ENCODE measurements around the gene KIRREL3.

Gene KIRREL3

GRCh38 chr11:126870021-126870420 is 130.5 kb downstream of the KIRREL3 start:
- no peak for DNase-seq (ENCODE audit: low read depth)

GRCh38 chr11:126868741-126869140 is 131.8 kb downstream of the KIRREL3 start:
- DNase-seq (ENCODE audit: low read depth) = no peak

GRCh38 chr11:126864934-126865333 is 135.6 kb downstream of the KIRREL3 start:
- no peak for DNase-seq (ENCODE audit: low read depth)

DNA sequence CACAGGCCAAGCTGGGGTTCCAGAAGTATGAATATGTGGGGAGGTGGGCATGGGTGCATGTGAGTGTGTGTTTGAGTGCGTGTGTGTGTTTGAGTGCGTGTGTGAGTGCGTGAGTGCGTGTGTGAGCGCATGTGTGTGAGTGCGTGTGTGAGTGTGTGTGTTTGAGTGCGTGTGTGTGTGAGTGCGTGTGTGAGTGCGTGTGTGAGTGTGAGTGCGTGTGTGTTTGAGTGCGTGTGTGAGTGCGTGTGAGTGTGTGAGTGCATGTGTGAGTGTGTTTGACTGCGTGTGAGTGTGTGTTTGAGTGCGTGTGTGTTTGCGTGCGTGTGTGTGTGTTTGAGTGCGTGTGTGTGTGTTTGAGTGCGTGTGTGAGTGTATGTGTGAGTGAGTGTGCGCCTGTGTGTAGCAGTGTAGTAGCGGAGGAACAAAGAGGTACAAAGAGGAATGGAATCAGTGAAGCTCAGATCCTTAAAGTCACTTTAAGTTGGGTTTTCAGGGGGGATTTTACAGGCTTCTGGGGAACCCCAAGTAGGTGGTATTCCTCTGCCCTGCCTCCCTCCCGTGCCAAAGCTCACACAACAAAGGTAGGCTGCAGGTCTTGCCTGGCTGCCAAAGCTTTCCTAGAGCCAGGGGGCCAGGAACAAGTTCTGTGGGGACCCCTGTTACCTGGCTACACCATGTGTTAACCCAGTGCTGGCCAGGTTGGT is 137.1 kb downstream of the KIRREL3 start:
- DNase-seq (ENCODE audit: low read depth) = no peak

- DNase-seq (ENCODE audit: low read depth) = no peak
These were observed 137.8 kb downstream of the KIRREL3 start for GRCh38 chr11:126862664-126863243.

DNA sequence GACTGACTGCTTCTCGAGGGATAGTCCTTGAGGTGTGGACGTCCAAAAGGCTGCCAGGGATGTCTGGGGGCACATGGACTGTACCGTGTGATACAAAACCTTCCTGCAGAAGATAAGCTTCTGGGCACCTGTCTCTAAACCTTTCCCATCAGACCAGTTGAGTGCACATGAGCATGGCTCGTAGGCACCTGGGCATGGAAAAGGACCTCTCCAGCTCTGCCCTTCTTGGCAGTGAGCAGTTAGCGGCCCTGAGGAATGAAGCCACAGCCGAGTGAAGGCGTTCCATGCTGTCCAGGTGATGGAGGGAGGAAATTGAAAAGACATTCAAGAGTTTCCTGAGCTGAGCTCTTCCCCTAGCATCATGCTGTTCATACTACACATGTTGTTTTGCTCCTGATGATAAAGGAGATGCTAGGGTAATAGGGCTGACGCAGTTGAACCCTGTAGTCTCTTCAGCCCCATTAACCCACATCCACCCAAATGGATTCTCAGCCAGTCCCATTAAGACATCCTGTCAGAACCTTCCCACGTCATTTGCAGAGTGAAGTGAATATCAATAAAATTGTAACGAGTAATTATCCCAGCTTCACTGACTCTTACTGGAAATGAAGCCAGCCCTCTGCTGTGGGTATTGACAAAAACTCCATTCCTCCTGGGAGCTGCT is 138.6 kb downstream of the KIRREL3 start:
- DNase-seq (ENCODE audit: low read depth) = no peak

- no peak for DNase-seq (ENCODE audit: low read depth)
These were observed 142.4 kb downstream of the KIRREL3 start for GRCh38 chr11:126857860-126858808.

GRCh38 chr11:126855536-126855935 is 145.0 kb downstream of the KIRREL3 start:
- DNase-seq (ENCODE audit: low read depth) = no peak

DNA sequence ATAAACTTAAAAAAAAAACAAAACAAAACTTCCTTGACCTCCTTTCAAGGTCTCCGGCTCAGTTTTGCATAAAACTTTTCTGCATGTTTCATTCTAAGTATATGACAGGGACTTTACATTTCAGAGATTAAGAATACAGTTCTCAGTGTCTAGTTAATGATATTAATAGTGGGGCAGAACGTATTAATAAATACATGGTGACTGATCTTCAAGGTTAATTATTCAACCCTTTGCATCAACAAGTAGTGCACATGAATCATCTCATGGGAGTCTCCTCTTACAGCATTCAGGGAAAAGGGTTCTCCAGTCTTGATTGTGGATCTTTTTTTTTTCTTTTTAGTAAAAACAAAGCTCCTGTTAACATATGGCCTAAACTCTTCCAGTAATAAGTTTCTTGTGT is 146.8 kb downstream of the KIRREL3 start:
- no peak for DNase-seq (ENCODE audit: low read depth)

DNA sequence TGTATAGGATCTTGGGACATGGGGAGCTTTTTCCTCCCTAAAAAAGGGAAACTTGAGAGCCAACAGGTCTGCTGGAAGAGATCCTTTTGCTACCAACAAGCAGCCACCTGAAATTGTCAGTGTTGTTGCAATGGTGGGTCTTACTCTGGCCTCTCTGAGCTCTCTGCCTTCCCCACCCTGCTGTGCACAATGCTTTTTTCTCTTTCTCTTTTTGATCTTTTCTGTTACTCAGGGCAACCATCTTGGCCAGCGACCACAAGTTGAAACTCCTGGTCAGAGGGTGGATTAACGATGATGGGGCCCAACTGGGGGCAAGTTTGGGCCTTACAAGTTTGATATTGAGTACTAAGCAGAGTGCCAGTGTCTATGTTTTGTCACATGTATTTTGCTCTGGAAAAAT is 155.8 kb downstream of the KIRREL3 start:
- DNase-seq (ENCODE audit: low read depth) = no peak

GRCh38 chr11:126843096-126843495 is 157.5 kb downstream of the KIRREL3 start:
- no peak for DNase-seq (ENCODE audit: low read depth)

GRCh38 chr11:126841999-126842398 is 158.6 kb downstream of the KIRREL3 start:
- DNase-seq (ENCODE audit: low read depth) = no peak

DNA sequence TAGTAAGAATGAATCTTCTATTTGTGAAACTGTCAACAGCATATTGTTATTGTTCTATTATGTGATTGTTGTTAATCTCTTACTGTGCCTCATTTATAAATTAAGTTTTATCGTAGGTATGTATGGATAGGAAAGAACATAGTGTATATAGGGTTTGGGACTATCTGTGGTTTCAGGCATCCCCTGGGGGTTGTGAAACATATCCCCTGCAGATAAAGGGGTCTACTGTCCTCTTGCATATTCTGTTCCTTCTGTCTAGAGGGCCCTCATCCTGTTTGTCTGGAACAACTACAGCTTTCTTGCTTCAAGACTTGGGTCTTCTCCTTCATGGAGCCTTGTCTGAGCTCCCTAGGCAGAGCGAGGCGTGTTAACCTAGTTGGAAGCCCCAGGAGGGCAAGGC is 159.6 kb downstream of the KIRREL3 start:
- no peak for DNase-seq (ENCODE audit: low read depth)

GRCh38 chr11:126840201-126840886 is 160.2 kb downstream of the KIRREL3 start:
- no peak for DNase-seq (ENCODE audit: low read depth)

GRCh38 chr11:126839496-126839895 is 161.1 kb downstream of the KIRREL3 start:
- DNase-seq (ENCODE audit: low read depth) = no peak

GRCh38 chr11:126838779-126839178 is 161.8 kb downstream of the KIRREL3 start:
- no peak for DNase-seq (ENCODE audit: low read depth)

DNA sequence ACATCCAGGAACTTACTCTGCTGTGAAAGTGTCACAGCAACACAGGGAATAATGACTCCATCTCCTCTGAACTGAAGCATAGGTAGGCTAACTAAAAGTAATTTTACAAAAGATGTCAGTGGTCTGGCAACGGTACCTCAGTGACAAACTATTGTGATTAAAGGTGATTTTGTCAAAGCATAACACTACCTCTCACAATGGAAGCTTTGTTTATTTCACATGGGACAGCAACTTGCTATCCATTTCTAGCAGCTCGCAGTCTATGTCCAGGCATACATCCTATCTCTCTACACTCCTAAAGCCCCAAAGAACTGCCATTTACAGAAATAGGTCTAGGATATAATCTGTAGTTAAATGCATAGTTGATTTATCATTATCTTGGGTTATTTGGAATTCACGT is 163.0 kb downstream of the KIRREL3 start:
- no peak for DNase-seq (ENCODE audit: low read depth)

- no peak for DNase-seq (ENCODE audit: low read depth)
These were observed 166.0 kb downstream of the KIRREL3 start for GRCh38 chr11:126834573-126834972.

GRCh38 chr11:126834149-126834548 is 166.4 kb downstream of the KIRREL3 start:
- DNase-seq (ENCODE audit: low read depth) = no peak

- DNase-seq (ENCODE audit: low read depth) = no peak
These were observed 167.5 kb downstream of the KIRREL3 start for GRCh38 chr11:126833065-126833464.

GRCh38 chr11:126832387-126832786 is 168.2 kb downstream of the KIRREL3 start:
- no peak for DNase-seq (ENCODE audit: low read depth)
